HepG2 (cell line): ENCODE measurements around the gene UGT8. TPM values are rescaled to one million over a fixed set of nuclear protein-coding genes. Genes with fewer than 3 reads are reported as not detected.

Experiments
- ATAC-seq: fragments of 200-7000 bp; cut with Tn5 transposase; 3 replicates; pipeline ENCODE4 v1.9.1; 2020; ENCODE audit warnings: mild to moderate bottlenecking, moderate library complexity
- BruUV-seq: library from RNA; stranded (reverse); fragments of 400-500 nt; replicated peaks from 2 replicates; lab custom pipeline; 2021; lab: Mats Ljungman, UMichigan
- CTCF ChIA-PET: fragments of 300-600 bp; formaldehyde crosslinking; extraction: SDS; loops from one replicate; lab custom pipeline; 2021; ENCODE audit warnings: low total read pairs, inconsistent platforms, low intra/inter-chr PET ratio; lab: Yijun Ruan, JAX
- POLR2A ChIA-PET: fragments of 350-600 bp; sonication (Branson Sonifier 250); formaldehyde crosslinking; loops from one replicate; lab custom pipeline; 2020; ENCODE audit warnings: antibody characterized with exemption, inconsistent platforms; lab: Yijun Ruan, JAX
- DNase-seq: peaks from one replicate; pipeline ENCODE4 v3.0.0-alpha.2; 2015; ENCODE audit warnings: low spot score
- FAIRE-seq: peaks from 3 replicates; lab custom pipeline; 2011; peaks lifted over from hg19 to GRCh38; lab: Jason Lieb, UNC
- H2AFZ ChIP-seq: one replicate; pipeline ENCODE4 v1.6.1; 2011; ENCODE audit warnings: low read length, inconsistent platforms
- H3K27ac ChIP-seq: fragments of 300-600 bp; 3 replicates; pipeline ENCODE4 v1.8.0; 2011; ENCODE audit warnings: mixed run types, mild to moderate bottlenecking, mixed read lengths, low read length, inconsistent platforms; ENCODE audit not compliant: insufficient read depth; ENCODE audit errors: extremely low read length
- H3K27me3 ChIP-seq, 2 experiments: fragments of 200-600 bp in 1 of 2; 2 replicates in 1 of 2; 3 replicates in 1 of 2; pipeline versions ENCODE4 v1.6.0 to v1.8.0; 2011; ENCODE audit warnings: low read length in 2 of 2, mild to moderate bottlenecking in 2 of 2, moderate library complexity in 2 of 2, inconsistent platforms in 1 of 2; ENCODE audit not compliant: insufficient read depth in 2 of 2, control insufficient read depth in 1 of 2
- H3K36me3 ChIP-seq, 2 experiments: fragments of 200-600 bp in 1 of 2; replicated peaks in 1 of 2; 2 replicates in 1 of 2; 3 replicates in 1 of 2; pipeline versions ENCODE4 v1.5.1 to v1.8.0; 2011; ENCODE audit warnings: low read length in 2 of 2, inconsistent platforms in 1 of 2; ENCODE audit not compliant: insufficient read depth in 2 of 2, control insufficient read depth in 1 of 2
- H3K4me1 ChIP-seq: 2 replicates; pipeline ENCODE4 v1.5.1; 2012; ENCODE audit warnings: low read length, inconsistent platforms; ENCODE audit not compliant: insufficient read depth
- H3K4me2 ChIP-seq: 2 replicates; pipeline ENCODE4 v1.6.0; 2011; ENCODE audit warnings: low read depth, low read length, inconsistent platforms
- H3K4me3 ChIP-seq, 3 experiments: fragments of 200-600 bp in 1 of 3; sonication (generic), shearing (Covaris generic) in 1 of 3; replicated peaks in 1 of 3; 2 replicates each; pipeline ENCODE4 v1.5.1; 2011 to 2016; ENCODE audit warnings: low read length in 3 of 3, inconsistent platforms in 2 of 3, low read depth in 2 of 3, mild to moderate bottlenecking in 2 of 3, control low read depth in 1 of 3, mixed read lengths in 1 of 3; ENCODE audit not compliant: insufficient read depth in 1 of 3
- H3K79me2 ChIP-seq: one replicate; pipeline ENCODE4 v1.6.1; 2011; ENCODE audit warnings: low read length, inconsistent platforms; ENCODE audit not compliant: insufficient read depth
- H3K9ac ChIP-seq: 2 replicates; pipeline ENCODE4 v1.6.0; 2011; ENCODE audit warnings: mild to moderate bottlenecking, low read depth, low read length, inconsistent platforms; ENCODE audit not compliant: insufficient read depth
- H3K9me3 ChIP-seq: 2 replicates; pipeline ENCODE4 v1.5.1; 2012; ENCODE audit warnings: mild to moderate bottlenecking, low read length
- H4K20me1 ChIP-seq: 2 replicates; pipeline ENCODE4 v1.6.0; 2011; ENCODE audit warnings: inconsistent platforms, mild to moderate bottlenecking, low read length, moderate library complexity; ENCODE audit not compliant: insufficient read depth
- ARID4A ChIP-seq: sonication (generic); formaldehyde crosslinking; IDR thresholded peaks from 2 replicates; pipeline ENCODE4 v1.5.0; 2020; ENCODE audit warnings: mild to moderate bottlenecking, missing genetic modification reagents, borderline replicate concordance
- ATRX ChIP-seq: sonication (generic); formaldehyde crosslinking; IDR thresholded peaks from 2 replicates; pipeline ENCODE4 v1.4.0; 2020; ENCODE audit warnings: missing genetic modification reagents, borderline replicate concordance
- FIP1L1 ChIP-seq: fragments of 200-400 bp; formaldehyde crosslinking; IDR thresholded peaks from 2 replicates; pipeline ENCODE4 v1.6.1; 2018; ENCODE audit warnings: low read depth, mild to moderate bottlenecking, low read length, moderate library complexity, borderline replicate concordance; ENCODE audit not compliant: insufficient read depth
- MED1 ChIP-seq: sonication (generic); formaldehyde crosslinking; IDR thresholded peaks from 2 replicates; pipeline ENCODE4 v1.4.0; 2020; ENCODE audit warnings: missing genetic modification reagents
- PCBP1 ChIP-seq: fragments of 200-400 bp; formaldehyde crosslinking; IDR thresholded peaks from 2 replicates; pipeline ENCODE4 v1.6.1; 2017; ENCODE audit warnings: mild to moderate bottlenecking, low read depth, low read length, borderline replicate concordance
- RARA ChIP-seq: IDR thresholded peaks from 2 replicates; pipeline ENCODE4 v1.6.1; 2016; ENCODE audit warnings: missing genetic modification reagents, missing compliant biosample characterization
- RBM22 ChIP-seq: fragments of 200-400 bp; formaldehyde crosslinking; optimal IDR thresholded peaks from 2 replicates; pipeline ENCODE3; 2017; ENCODE audit warnings: mild to moderate bottlenecking, low read length, moderate library complexity
- SETDB1 ChIP-seq: sonication (generic); formaldehyde crosslinking; IDR thresholded peaks from 2 replicates; pipeline ENCODE4 v1.5.1; 2020; ENCODE audit warnings: missing genetic modification reagents, mild to moderate bottlenecking, borderline replicate concordance
- ZBTB25 ChIP-seq: IDR thresholded peaks from 2 replicates; pipeline ENCODE4 v1.6.1; 2018; ENCODE audit warnings: missing genetic modification reagents
- ZNF121 ChIP-seq: sonication (generic); formaldehyde crosslinking; IDR thresholded peaks from 2 replicates; pipeline ENCODE4 v1.5.0; 2020; ENCODE audit warnings: mild to moderate bottlenecking, missing genetic modification reagents
- ZNF18 ChIP-seq: sonication (generic); formaldehyde crosslinking; IDR thresholded peaks from 2 replicates; pipeline ENCODE4 v1.8.0; 2022; ENCODE audit warnings: mild to moderate bottlenecking, missing genetic modification reagents; ENCODE audit not compliant: insufficient replicate concordance
- ZNF564 ChIP-seq: sonication (generic); formaldehyde crosslinking; IDR thresholded peaks from 2 replicates; pipeline ENCODE4 v1.8.1; 2023; ENCODE audit warnings: mild to moderate bottlenecking, missing genetic modification reagents
- ZNF75D ChIP-seq: sonication (generic); formaldehyde crosslinking; IDR thresholded peaks from 2 replicates; pipeline ENCODE4 v1.8.1; 2023; ENCODE audit warnings: missing genetic modification reagents, mild to moderate bottlenecking, borderline replicate concordance
- WGBS: methylation state at CpG from one replicate; pipeline ENCODE4 v1.1.6; 2017; ENCODE audit warnings: low lambda C conversion rate; 5-methylcytosine and 5-hydroxymethylcytosine counted together
- in situ Hi-C: cut with HindIII; loops from 2 replicates; pipeline ENCODE4 v1.10.0; 2017; ENCODE audit warnings: low pct_unique_long_range_greater_than_20kb; ENCODE audit not compliant: extremely low pct_ligation_motif_present
- intact Hi-C: fragments of 100-400 bp; cut with micrococcal nuclease; formaldehyde crosslinking; loops from one replicate; pipeline ENCODE4 v1.10.0; 2022; ENCODE audit not compliant: unreplicated experiment
- polyA plus RNA-seq, 8 experiments: library from polyadenylated mRNA; depleted of rRNA in 3 of 8; stranded (reverse) in 7 of 8; unstranded in 1 of 8; fragments of >200 nt; fragmentation: Illumina TruSeq in 4 of 8; extraction: Trizol in 4 of 8; gene quantifications; 2 replicates each; pipeline versions ENCODE4 v1.2.1 to v1.2.3, GENCODE V29; 2011 to 2016; ENCODE audit warnings: low read depth in 4 of 8, missing spikeins in 1 of 8, mixed read lengths in 1 of 8; ENCODE audit not compliant: insufficient read depth in 1 of 8
- total RNA-seq, 5 experiments: library from RNA; depleted of rRNA; stranded (reverse); fragments of >200 nt; fragmentation: Illumina TruSeq; extraction: Trizol; gene quantifications; 2 replicates each; pipeline ENCODE4 v1.2.3, GENCODE V29; 2016; ENCODE audit warnings: low read depth in 1 of 5

UGT8 gene
- total and polyA plus RNA-seq, 2 of the 13 experiments (the other 11 are each of a cell fraction or from before 2014, with no cell fraction given) = not detected

GRCh38 chr4:114601304-114602052 is 2.9 kb downstream of the UGT8 start:
- no peak for ATAC-seq
- Histone ChIP-seq H3K4me2 (no peak overlapping the region), H3K9me3 (no peaks in the 10 kb centered on the region), H3K27me3 (no peaks in the 10 kb centered on the region), H3K79me2 (no peaks in the 10 kb centered on the region), H3K36me3 (no peaks in the 10 kb centered on the region), H3K4me1 (no peaks in the 10 kb centered on the region), H3K27ac (no peak overlapping the region), H3K4me3 (no peak overlapping the region), H4K20me1 (no peaks in the 10 kb centered on the region), H3K9ac (no peak overlapping the region), H2AFZ (no peak overlapping the region)
- in situ Hi-C loops = no loop called here
- ChIA-PET POLR2A (no interaction called here), CTCF (no interaction called here)
- no peak for DNase-seq
- no peak for FAIRE-seq
- 0% methylated on average over 5 of the region's 5 CpGs for WGBS
- TF ChIP-seq FIP1L1 (no peak), RARA (CRISPR knock-in tag) (no peak), ZNF18 (CRISPR knock-in tag) (no peak), ZNF564 (no peak), ATRX (no peak), ZNF75D (CRISPR knock-in tag) (no peak), ARID4A (CRISPR knock-in tag) (no peak), RBM22 (no peak), SETDB1 (CRISPR knock-in tag) (no peak), MED1 (CRISPR knock-in tag) (no peak), PCBP1 (no peak), ZNF121 (no peak), ZBTB25 (CRISPR knock-in tag) (no peak)
- no TSS peak for BruUV-seq
- intact Hi-C loops = no loop called here
